HEK293T (cell line): ENCODE results near the gene CYP27C1.

Experiments
- CTCF ChIA-PET: fragments of 350-600 bp; formaldehyde crosslinking; extraction: SDS; loops from one replicate; lab custom pipeline; 2021; ENCODE audit warnings: antibody characterized with exemption, inconsistent platforms; lab: Yijun Ruan, JAX
- POLR2A ChIA-PET: fragments of 350-600 bp; formaldehyde crosslinking; extraction: SDS; loops from one replicate; lab custom pipeline; 2020; ENCODE audit warnings: antibody characterized with exemption, inconsistent platforms; lab: Yijun Ruan, JAX
- DNase-seq: peaks from one replicate; pipeline ENCODE4 v3.0.0; 2012; ENCODE audit warnings: mixed read lengths; ENCODE audit errors: extremely low spot score
- ARNT ChIP-seq: fragments of 450-650 bp; IDR thresholded peaks from 2 replicates; pipeline ENCODE4 v1.6.1; 2017; ENCODE audit warnings: mild to moderate bottlenecking
- BHLHE40 ChIP-seq: fragments of 450-650 bp; IDR thresholded peaks from 2 replicates; pipeline ENCODE4 v1.6.1; 2016; ENCODE audit warnings: mild to moderate bottlenecking, moderate library complexity, borderline replicate concordance
- CTBP1 ChIP-seq: fragments of 450-650 bp; IDR thresholded peaks from 2 replicates; pipeline ENCODE4 v1.6.1; 2016; ENCODE audit warnings: borderline replicate concordance
- ELF4 ChIP-seq: fragments of 450-650 bp; IDR thresholded peaks from 2 replicates; pipeline ENCODE4 v1.6.1; 2017; ENCODE audit warnings: antibody characterized with exemption
- FOXA1 ChIP-seq: fragments of 450-650 bp; IDR thresholded peaks from 2 replicates; pipeline ENCODE4 v1.6.1; 2016; ENCODE audit warnings: mild to moderate bottlenecking
- FOXK2 ChIP-seq: fragments of 450-650 bp; IDR thresholded peaks from 2 replicates; pipeline ENCODE4 v1.6.1; 2016; ENCODE audit warnings: mild to moderate bottlenecking
- FOXM1 ChIP-seq: fragments of 450-650 bp; IDR thresholded peaks from 2 replicates; pipeline ENCODE4 v1.6.1; 2017; ENCODE audit warnings: mild to moderate bottlenecking, borderline replicate concordance
- HDGF ChIP-seq: fragments of 450-650 bp; IDR thresholded peaks from 2 replicates; pipeline ENCODE4 v1.6.1; 2017; ENCODE audit warnings: antibody characterized with exemption, borderline replicate concordance
- L3MBTL2 ChIP-seq: fragments of 450-650 bp; conservative IDR thresholded peaks from 2 replicates; pipeline ENCODE4 v1.6.1; 2016; ENCODE audit warnings: mild to moderate bottlenecking
- LEF1 ChIP-seq: fragments of 450-650 bp; IDR thresholded peaks from 2 replicates; pipeline ENCODE4 v1.6.1; 2017; ENCODE audit warnings: mild to moderate bottlenecking, borderline replicate concordance
- NFRKB ChIP-seq: fragments of 450-650 bp; IDR thresholded peaks from 2 replicates; pipeline ENCODE4 v1.6.1; 2016; ENCODE audit warnings: mild to moderate bottlenecking, moderate library complexity
- SP1 ChIP-seq: fragments of 450-650 bp; IDR thresholded peaks from 2 replicates; pipeline ENCODE4 v1.6.1; 2017
- SUZ12 ChIP-seq: fragments of 450-650 bp; IDR thresholded peaks from 2 replicates; pipeline ENCODE4 v1.6.1; 2016; ENCODE audit warnings: mild to moderate bottlenecking
- TARDBP ChIP-seq: fragments of 450-650 bp; IDR thresholded peaks from 2 replicates; pipeline ENCODE4 v1.6.1; 2016
- ZNF384 ChIP-seq: fragments of 450-650 bp; IDR thresholded peaks from 2 replicates; pipeline ENCODE4 v1.6.1; 2016
- TF ChIP-seq, protein P1 (sequence below): fragments of 450-650 bp; IDR thresholded peaks from 2 replicates; pipeline ENCODE4 v1.6.1; 2016

CYP27C1 gene

DNA sequence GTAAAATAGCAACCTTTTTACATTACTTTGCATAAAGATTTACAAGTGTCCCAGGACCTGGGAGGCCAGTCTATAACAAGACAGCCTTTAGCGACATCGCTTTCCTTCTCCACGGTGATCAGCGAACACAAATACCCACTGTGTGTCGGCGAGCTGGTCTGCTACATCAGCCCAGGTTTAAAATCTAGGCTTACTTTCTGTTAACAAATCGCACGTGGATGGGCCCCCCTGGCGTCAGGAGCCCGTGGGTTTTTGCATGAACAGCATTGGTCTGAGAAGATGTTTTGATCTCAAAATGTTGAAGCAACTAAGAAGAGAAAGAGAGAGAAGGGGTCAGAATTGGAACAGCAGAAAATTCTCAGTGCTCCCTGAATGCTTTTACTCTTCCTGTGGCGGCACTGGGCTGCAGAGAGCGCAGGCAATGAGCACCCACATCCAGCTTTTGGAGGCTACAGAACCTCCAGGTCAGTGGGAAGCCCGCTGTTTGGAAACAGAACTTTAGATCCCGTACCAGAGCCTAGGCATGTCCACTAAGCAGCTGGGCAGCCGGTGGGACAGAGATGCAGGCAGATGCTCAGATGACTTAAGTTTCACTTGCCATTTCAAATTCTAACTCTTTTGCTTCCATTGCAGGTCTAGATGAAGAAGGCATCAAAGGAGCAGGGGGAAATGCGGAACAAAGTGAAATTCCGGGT lies 32.9 kb downstream of the CYP27C1 start:
- ChIA-PET POLR2A (no interaction called here), CTCF (interaction anchor here (1.4 kb wide), 1 partner anchor 10 kb away, joined by 4 read pairs; no protein-coding TSS in a partner anchor)
- TF ChIP-seq FOXA1, result no peak
- no peak for TF ChIP-seq ELF4
- no peak for DNase-seq

DNA sequence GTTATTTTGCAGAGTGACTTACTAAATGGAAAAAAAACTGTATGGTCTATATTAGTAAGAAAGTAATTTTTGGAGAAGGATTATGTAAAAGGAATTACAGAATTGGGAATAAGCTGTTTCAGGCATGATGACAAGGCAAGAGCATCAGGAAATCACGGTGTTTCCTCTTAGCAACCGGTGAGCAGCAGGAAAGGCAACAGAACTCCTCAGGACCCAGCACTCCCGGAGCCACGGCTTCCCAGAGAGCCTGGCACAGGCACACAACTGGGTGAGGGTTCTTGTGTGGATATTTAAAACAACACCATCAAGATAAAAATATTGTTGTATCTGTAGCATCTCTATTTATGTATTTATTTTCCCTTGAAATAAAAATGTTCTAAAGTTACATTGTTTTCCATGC lies 34.4 kb downstream of the CYP27C1 start:
- ChIA-PET CTCF (no interaction called here), POLR2A (no interaction called here)
- DNase-seq, result no peak
- TF ChIP-seq SP1 (no peak), FOXK2 (no peak), ZNF384 (no peak), CTBP1 (no peak), BHLHE40 (no peak), ELF4 (no peak), LEF1 (no peak), L3MBTL2 (no peak), SUZ12 (no peak), NFRKB (no peak), HDGF (no peak), ARNT (no peak), FOXA1 (no peak), TARDBP (no peak), FOXM1 (no peak)
- TF ChIP-seq, protein P1, sequence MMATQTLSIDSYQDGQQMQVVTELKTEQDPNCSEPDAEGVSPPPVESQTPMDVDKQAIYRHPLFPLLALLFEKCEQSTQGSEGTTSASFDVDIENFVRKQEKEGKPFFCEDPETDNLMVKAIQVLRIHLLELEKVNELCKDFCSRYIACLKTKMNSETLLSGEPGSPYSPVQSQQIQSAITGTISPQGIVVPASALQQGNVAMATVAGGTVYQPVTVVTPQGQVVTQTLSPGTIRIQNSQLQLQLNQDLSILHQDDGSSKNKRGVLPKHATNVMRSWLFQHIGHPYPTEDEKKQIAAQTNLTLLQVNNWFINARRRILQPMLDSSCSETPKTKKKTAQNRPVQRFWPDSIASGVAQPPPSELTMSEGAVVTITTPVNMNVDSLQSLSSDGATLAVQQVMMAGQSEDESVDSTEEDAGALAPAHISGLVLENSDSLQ, result no peak

DNA sequence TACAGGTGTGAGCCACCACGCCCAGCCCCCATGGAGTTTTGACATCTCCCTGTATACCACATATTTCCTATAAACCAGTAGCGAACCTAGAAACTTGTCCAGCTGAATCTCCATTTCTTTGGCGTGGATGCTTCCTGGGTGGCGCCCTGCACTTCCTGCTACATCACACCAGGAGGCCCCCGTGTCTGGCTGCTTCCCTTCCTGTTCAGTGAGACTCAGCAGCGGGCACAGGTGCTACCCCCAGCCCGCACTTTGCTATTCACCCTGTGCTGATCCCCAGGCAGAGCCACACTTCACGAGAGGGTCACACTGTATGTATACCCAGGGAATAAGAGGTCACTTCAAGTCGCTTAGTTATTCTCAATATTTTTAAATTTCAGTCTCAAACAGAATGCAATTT lies 35.0 kb downstream of the CYP27C1 start:
- no peak for TF ChIP-seq ELF4
- no peak for TF ChIP-seq CTBP1
- TF ChIP-seq HDGF, result no peak
- TF ChIP-seq TARDBP, result no peak
- TF ChIP-seq LEF1, result no peak
- no peak for TF ChIP-seq FOXA1
- no peak for TF ChIP-seq SP1
- TF ChIP-seq SUZ12, result no peak
- TF ChIP-seq FOXM1, result no peak
- TF ChIP-seq L3MBTL2, result no peak
- TF ChIP-seq, protein P1, result no peak
- no peak for TF ChIP-seq BHLHE40
- TF ChIP-seq ZNF384, result no peak
- DNase-seq, result no peak
- ChIA-PET POLR2A (no interaction called here), CTCF (no interaction called here)

DNA sequence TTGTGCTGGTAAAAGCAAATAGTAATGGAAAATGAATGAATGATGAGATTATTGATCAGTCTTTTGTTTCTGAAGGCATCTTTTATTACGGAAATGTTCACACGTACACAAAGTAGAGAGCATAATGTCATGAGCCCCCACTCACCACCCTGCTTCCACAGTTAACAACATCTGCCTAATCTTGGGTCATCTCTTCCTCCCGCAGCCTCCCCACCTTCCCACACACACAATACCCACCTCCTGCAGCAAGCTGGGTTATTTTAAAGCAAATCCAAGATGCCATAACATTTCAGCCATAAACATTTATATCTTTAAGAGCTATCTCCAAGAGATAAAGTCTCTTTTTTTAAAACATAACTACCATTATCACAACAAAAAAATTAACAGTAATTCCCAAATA lies 36.3 kb downstream of the CYP27C1 start:
- TF ChIP-seq, protein P1, result no peak
- TF ChIP-seq FOXA1, result no peak
- TF ChIP-seq NFRKB, result no peak
- no peak for TF ChIP-seq TARDBP
- no peak for TF ChIP-seq SUZ12
- TF ChIP-seq BHLHE40, result no peak
- TF ChIP-seq LEF1, result no peak
- TF ChIP-seq ARNT, result no peak
- TF ChIP-seq L3MBTL2, result no peak
- no peak for TF ChIP-seq ZNF384
- no peak for TF ChIP-seq CTBP1
- no peak for TF ChIP-seq ELF4
- no peak for TF ChIP-seq HDGF
- TF ChIP-seq FOXM1, result no peak
- no peak for TF ChIP-seq SP1
- no peak for TF ChIP-seq FOXK2
- no peak for DNase-seq
- ChIA-PET POLR2A (no interaction called here), CTCF (interaction anchor here (0.5 kb wide), 1 partner anchor 24 kb away, joined by 3 read pairs; no protein-coding TSS in a partner anchor)

DNA sequence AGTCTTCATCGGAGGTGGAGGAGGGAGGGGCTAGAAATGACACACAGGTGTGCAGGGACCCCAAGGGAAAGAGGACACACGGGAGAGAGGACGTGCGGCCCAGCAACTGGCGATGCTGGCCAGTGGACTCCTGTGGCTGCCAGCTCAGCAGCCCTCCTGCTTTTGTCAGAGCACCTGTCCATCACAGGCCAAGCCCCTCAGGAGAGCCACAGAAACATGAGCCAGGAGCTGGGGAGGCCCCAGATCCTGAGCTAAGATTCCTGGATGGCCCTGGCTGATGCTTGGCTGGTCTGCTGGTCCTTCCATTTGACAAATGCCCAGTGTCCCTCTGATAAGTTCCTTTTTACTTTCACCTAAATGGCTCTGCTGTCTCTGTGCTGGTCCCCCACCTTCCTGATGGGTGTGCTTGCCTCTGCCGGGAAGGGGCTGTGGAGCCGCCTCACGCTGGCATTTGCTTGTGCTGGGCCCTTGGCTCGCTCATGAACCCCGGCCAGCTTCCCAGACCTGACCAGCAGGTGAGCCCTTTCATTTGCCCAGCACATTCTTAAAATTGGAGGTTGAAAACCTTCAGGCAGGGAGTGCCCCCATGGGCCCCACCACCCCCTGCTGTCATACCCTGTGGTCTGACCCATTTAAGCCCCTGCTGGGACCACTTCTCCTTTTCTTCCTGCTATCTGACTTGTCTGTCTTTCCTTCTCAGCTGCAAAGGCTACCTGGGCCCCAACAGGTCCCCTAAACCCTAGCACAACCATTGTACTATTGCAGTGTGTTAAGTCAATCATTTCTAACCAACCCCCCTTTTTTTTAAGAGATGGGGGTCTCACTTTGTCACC lies 37.3 kb downstream of the CYP27C1 start:
- TF ChIP-seq SUZ12, result no peak
- no peak for TF ChIP-seq BHLHE40
- no peak for TF ChIP-seq NFRKB
- DNase-seq, result no peak
- ChIA-PET POLR2A (no interaction called here), CTCF (interaction anchor here (0.7 kb wide), 1 partner anchor 10 kb away, joined by 3 read pairs; no protein-coding TSS in a partner anchor)

DNA sequence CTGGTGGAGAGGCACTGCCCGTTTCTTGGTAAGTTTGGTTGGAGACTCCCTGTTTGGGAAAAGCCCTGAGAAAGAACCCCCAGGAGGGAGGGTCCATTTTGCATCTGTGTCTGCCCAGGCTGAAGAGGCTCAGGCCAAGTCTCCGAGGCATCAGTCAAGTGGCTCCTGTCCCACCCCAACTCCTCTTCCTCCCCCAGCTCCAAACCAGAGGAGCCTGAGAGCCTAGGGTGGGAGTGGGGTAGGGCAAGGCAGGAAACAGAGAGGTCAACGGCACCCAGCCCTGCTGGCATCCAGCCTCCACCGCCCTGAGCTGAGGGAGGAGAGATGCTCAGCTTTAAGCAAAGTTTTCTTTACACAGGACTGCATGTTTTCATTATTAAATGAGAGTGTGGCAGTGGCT lies 38.2 kb downstream of the CYP27C1 start:
- DNase-seq, result no peak
- POLR2A ChIA-PET, result no interaction called here
- TF ChIP-seq ZNF384, result no peak
- TF ChIP-seq TARDBP, result no peak
- no peak for TF ChIP-seq FOXK2
- no peak for TF ChIP-seq SP1
- TF ChIP-seq FOXA1, result no peak
- no peak for TF ChIP-seq L3MBTL2
- no peak for TF ChIP-seq SUZ12
- CTCF ChIA-PET, result no interaction called here
